Adrenal gland (tissue), 12 donors: ENCODE results near the gene ADGB. TPM values are rescaled to one million over a fixed set of nuclear protein-coding genes. Genes with fewer than 3 reads are reported as not detected.

Source experiments
- DNase-seq, 7 donors: peaks; one replicate each; pipeline ENCODE4 v3.0.0-alpha.2; 2019 to 2020
- H3K27ac ChIP-seq, 5 donors: fragments of 200-600 bp; sonication (generic) in 4 of 5; 1 replicate in 3 of 5; 2 replicates in 2 of 5; pipeline versions ENCODE4 v1.5.1 to v1.8.0; 2016 to 2020; ENCODE audit warnings: mild to moderate bottlenecking in 1 of 5
- H3K27me3 ChIP-seq: fragments of 200-600 bp; 2 replicates; pipeline ENCODE4 v1.8.0; 2021
- H3K36me3 ChIP-seq, 2 donors: fragments of 200-600 bp; replicated peaks in 1 of 2; 1 replicate in 1 of 2; 2 replicates in 1 of 2; pipeline versions ENCODE4 v1.5.1 to v1.8.0; 2018 to 2022
- H3K4me1 ChIP-seq, 2 donors: fragments of 200-600 bp; replicated peaks in 1 of 2; 1 replicate in 1 of 2; 2 replicates in 1 of 2; pipeline versions ENCODE4 v1.5.1 to v1.8.0; 2018 to 2021
- H3K4me3 ChIP-seq, 4 donors: fragments of 200-600 bp; sonication (generic) in 3 of 4; one replicate each; pipeline ENCODE4 v1.5.1; 2016 to 2018
- H3K9me3 ChIP-seq, 3 donors: fragments of 200-600 bp; sonication (generic) in 1 of 3; replicated peaks in 1 of 3; 1 replicate in 2 of 3; 2 replicates in 1 of 3; pipeline versions ENCODE4 v1.5.1 to v1.8.0; 2016 to 2021
- POLR2A ChIP-seq, 2 donors: fragments of 450-650 bp; IDR thresholded peaks; one replicate each; pipeline ENCODE4 v1.6.1; 2017; ENCODE audit warnings: antibody characterized with exemption in 2 of 2, mild to moderate bottlenecking in 2 of 2, moderate library complexity in 1 of 2
- WGBS, 4 donors: extraction: QIAGEN DNeasy Blood & Tissue Kit in 2 of 4; methylation state at CpG; one replicate each; pipeline versions ENCODE4 v1.1.5 to v1.1.7; 2013 to 2017; 5-methylcytosine and 5-hydroxymethylcytosine counted together
- intact Hi-C, 2 donors: fragments of 100-400 bp; cut with DNase I; formaldehyde crosslinking; loops; one replicate each; pipeline versions ENCODE4 v1.14.1 to v1.15.0; 2022 to 2023
- polyA plus RNA-seq, 3 donors: library from polyadenylated mRNA; stranded (reverse); fragments of 200-250 nt in 2 of 3; fragments of 350-450 nt in 1 of 3; fragmentation: Illumina TruSeq in 1 of 3; extraction: RNeasy Lipid Tissue Mini Kit (QIAGEN cat#74804) in 1 of 3; gene quantifications; one replicate each; pipeline ENCODE4 v1.2.3, GENCODE V29; 2013 to 2014
- small RNA-seq, 2 donors: library from RNA; depleted of rRNA; stranded (forward); fragments of <200 nt; gene quantifications; one replicate each; pipeline ENCODE3, GENCODE V24; 2016
- total RNA-seq, 9 donors: library from RNA; depleted of rRNA in 4 of 9; stranded (reverse); fragments of >200 nt in 4 of 9; fragments of 120-200 nt in 1 of 9; fragmentation: NEBNext Ultra II Directional in 1 of 9; extraction: Animal tissue kit (Norgen Biotek cat#: 25700) in 1 of 9; gene quantifications; one replicate each; pipeline versions ENCODE4 v1.1.0 to v1.2.4, GENCODE V29; 2013 to 2023
- TF ChIP-seq, protein P1 (sequence below), 6 experiments: fragments of 450-650 bp in 4 of 6; fragments of 200-600 bp in 2 of 6; sonication (generic) in 1 of 6; IDR thresholded peaks; 1 replicate in 5 of 6; 2 replicates in 1 of 6; pipeline versions ENCODE4 v1.5.1 to v1.8.0; 2016 to 2021; ENCODE audit warnings: antibody characterized with exemption in 6 of 6, mild to moderate bottlenecking in 2 of 6, moderate library complexity in 1 of 6
- donor health status: healthy with polysubstance abuse.
- donor health status: Bipolar disorder and iron deficiency.
- donor health status: DM: yes; HTN: yes; CAD: no.
- donor health status: DM: no; HTN: no; CAD: no.
- donor health status: DM: no; HTN: no; CAD: no.
- donor health status: DM: yes; HTN: yes; CAD: no.

The ADGB gene
- total and polyA plus RNA-seq, 12 donors: not detected

DNA sequence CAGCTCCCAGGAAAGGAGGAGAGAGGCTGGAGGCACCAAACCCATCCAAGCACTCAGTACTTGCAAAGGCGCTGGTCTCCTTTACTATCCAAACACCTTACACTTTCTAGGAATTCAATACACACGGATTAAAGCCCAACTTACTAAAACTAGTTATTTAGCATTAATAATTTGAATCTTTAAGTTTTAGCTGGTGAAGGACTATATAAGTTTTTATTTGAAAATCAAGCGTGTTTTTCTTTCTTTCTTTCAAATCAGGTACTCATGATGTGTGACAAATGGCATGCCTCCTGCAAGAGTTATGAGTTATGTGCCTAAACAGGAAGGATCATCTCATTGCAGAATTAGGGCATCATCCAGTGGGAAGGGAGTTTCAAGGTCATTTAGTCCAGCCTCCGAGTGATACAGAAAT is 263.7 kb downstream of the ADGB start:
- TF ChIP-seq POLR2A (IDR thresholded peaks at IDR 0.05): no peak
- TF ChIP-seq, protein P1, sequence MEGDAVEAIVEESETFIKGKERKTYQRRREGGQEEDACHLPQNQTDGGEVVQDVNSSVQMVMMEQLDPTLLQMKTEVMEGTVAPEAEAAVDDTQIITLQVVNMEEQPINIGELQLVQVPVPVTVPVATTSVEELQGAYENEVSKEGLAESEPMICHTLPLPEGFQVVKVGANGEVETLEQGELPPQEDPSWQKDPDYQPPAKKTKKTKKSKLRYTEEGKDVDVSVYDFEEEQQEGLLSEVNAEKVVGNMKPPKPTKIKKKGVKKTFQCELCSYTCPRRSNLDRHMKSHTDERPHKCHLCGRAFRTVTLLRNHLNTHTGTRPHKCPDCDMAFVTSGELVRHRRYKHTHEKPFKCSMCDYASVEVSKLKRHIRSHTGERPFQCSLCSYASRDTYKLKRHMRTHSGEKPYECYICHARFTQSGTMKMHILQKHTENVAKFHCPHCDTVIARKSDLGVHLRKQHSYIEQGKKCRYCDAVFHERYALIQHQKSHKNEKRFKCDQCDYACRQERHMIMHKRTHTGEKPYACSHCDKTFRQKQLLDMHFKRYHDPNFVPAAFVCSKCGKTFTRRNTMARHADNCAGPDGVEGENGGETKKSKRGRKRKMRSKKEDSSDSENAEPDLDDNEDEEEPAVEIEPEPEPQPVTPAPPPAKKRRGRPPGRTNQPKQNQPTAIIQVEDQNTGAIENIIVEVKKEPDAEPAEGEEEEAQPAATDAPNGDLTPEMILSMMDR (IDR thresholded peaks at IDR 0.05): no peak
- DNase-seq: no peak
- H3K4me1 ChIP-seq: peaks cover 0 to 8% of the 10 kb centered on the region in 2 donors
- no peaks in the 10 kb centered on the region for H3K27me3 ChIP-seq
- no peak overlapping the region for H3K4me3 ChIP-seq
- H3K36me3 ChIP-seq: no peaks in the 10 kb centered on the region
- 61 to 81% (median 74%) methylated on average over 4 of the region's 4 CpGs for WGBS, 4 donors
- H3K9me3 ChIP-seq: no peaks in the 10 kb centered on the region
- intact Hi-C loops: no loop called here
- no peak overlapping the region for H3K27ac ChIP-seq

DNA sequence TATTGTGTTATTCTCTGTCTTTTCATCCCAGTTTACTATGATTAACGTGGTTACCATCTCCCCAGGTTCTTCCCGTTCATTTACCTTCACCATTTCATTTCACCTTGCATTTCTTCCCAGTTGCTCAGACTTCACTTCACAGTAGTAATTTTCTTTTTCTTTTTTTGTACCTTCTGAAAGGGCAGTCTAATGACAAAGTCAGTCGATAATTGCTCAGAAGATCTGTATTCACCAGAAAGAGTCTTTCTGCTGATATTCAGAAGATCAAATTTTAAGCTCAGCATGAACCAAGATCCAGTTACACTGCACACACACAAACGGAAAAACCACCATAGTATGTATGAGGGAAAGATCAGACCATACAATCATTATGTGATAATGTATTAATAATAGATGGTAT is 265.5 kb downstream of the ADGB start:
- TF ChIP-seq, protein P1 (IDR thresholded peaks at IDR 0.05): no peak
- no peak for TF ChIP-seq POLR2A (IDR thresholded peaks at IDR 0.05)
- DNase-seq: no peak
- Histone ChIP-seq H3K9me3 (no peaks in the 10 kb centered on the region), H3K4me3 (no peak overlapping the region), H3K4me1 (no peaks in the 10 kb centered on the region), H3K27ac (no peak overlapping the region), H3K27me3 (no peaks in the 10 kb centered on the region), H3K36me3 (no peaks in the 10 kb centered on the region)
- 74 to 93% (median 86%) methylated on average over 4 of the region's 4 CpGs for WGBS, 4 donors
- intact Hi-C loops: no loop called here

DNA sequence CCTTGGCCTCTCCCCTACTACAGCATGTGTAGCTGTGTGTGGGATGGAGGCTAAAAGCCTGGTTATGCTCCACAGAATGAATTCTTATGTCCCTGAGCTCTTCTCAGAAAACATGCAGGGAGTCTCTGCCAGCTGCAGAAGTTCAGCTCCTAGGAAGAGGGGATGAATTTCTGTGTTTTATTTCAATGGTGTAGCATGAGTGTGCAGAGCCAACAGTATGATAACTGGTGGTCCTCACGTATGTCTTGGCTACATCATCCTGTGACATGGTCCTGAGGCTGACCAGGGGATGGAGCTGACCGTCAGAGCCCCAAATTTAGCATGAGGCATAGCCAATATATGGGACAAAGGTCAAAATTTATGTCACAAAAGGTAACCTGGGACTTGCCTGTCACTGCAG is 266.1 kb downstream of the ADGB start:
- Histone ChIP-seq H3K27ac (no peak overlapping the region), H3K4me1 (no peaks in the 10 kb centered on the region), H3K9me3 (no peaks in the 10 kb centered on the region), H3K27me3 (no peaks in the 10 kb centered on the region), H3K36me3 (no peaks in the 10 kb centered on the region), H3K4me3 (no peak overlapping the region)
- intact Hi-C loops: no loop called here
- 84 to 100% (median 91%) methylated on average over 2 of the region's 2 CpGs for WGBS, 4 donors
- no peak for DNase-seq
- TF ChIP-seq, protein P1 (IDR thresholded peaks at IDR 0.05): no peak
- no peak for TF ChIP-seq POLR2A (IDR thresholded peaks at IDR 0.05)

Small RNAs within 50 kb of the gene (small RNA-seq; reads per million reads assigned to genes)
- 0 reads per million in 2 donors for gene RNU6-906P

Other genes with a start within 250 kb of the ADGB start
- 10 to 100 TPM; 11.9 to 40.0 (median 22.1) TPM for gene RAB32, start 55.1 kb upstream of the ADGB start, total RNA-seq
- gene RAB32, start 55.1 kb upstream of the ADGB start, polyA plus RNA-seq: 10 to 100 TPM in 2 of 3 donors, 1 to 10 TPM in 1; 7.2 to 16.2 (median 13.0) TPM